SK-N-MC (cell line): ENCODE data around the gene TMEM214.
A peak's percentile ranks its signal among the peaks of the same experiment; 100 is the strongest.

Source experiments
- DNase-seq: peaks from one replicate; pipeline ENCODE4 v3.0.0-alpha.2; 2011; ENCODE audit warnings: low read depth, low spot score
- H3K27ac ChIP-seq: fragments of 200-600 bp; sonication (generic); 2 replicates; pipeline ENCODE4 v1.5.1; 2016; ENCODE audit warnings: mixed run types
- H3K36me3 ChIP-seq: fragments of 200-600 bp; sonication (generic); 2 replicates; pipeline ENCODE4 v1.6.1; 2017; ENCODE audit warnings: antibody characterized with exemption, low read length, mixed read lengths; ENCODE audit not compliant: insufficient read depth
- H3K4me3 ChIP-seq: fragments of 200-600 bp; sonication (generic); 2 replicates; pipeline ENCODE4 v1.5.1; 2016
- H3K9ac ChIP-seq: fragments of 200-600 bp; sonication (generic); 2 replicates; pipeline ENCODE4 v1.8.0; 2017; ENCODE audit warnings: mixed run types, mixed read lengths; ENCODE audit not compliant: insufficient read length
- H3K9me3 ChIP-seq: fragments of 200-600 bp; sonication (generic); 2 replicates; pipeline ENCODE4 v1.6.1; 2017; ENCODE audit warnings: low read depth, mild to moderate bottlenecking, antibody characterized with exemption, low read length, moderate library complexity, mixed read lengths
- EZH2 ChIP-seq: fragments of 200-600 bp; sonication (generic); IDR thresholded peaks from one replicate; pipeline ENCODE4 v1.6.1; 2017; ENCODE audit warnings: antibody characterized with exemption
- FOXP2 ChIP-seq: optimal IDR thresholded peaks from 2 replicates; pipeline ENCODE3; 2011; ENCODE audit warnings: mild to moderate bottlenecking, moderate library complexity; ENCODE audit not compliant: insufficient read depth; ENCODE audit errors: extremely low read length, control extremely low read depth
- POLR2AphosphoS5 ChIP-seq: IDR thresholded peaks from 2 replicates; pipeline ENCODE4 v1.6.1; 2012; ENCODE audit warnings: mild to moderate bottlenecking, low read depth, low read length, borderline replicate concordance

Gene TMEM214

DNA sequence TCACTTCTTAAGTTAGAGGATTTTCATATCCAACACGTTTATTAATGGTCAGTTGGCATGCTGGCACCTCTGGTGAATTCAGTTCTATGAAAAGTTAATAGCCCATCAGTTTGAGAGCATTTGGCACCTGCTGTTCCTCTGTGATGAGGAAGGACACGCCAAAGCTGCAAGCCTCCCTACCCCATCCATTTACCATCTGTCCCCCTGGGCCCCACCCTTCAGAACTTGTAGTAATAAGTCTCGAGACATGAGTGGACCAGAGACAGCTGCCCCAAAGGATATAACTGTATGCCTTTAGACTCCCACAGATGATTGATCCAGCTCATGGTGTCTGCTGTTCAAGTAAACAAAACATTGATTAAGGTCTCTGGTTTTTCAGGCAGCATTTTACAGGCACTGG lies 32.4 kb downstream of the TMEM214 start:
- H3K36me3 ChIP-seq, result peaks cover 27% of the 10 kb centered on the region
- DNase-seq, result no peak
- H3K9ac ChIP-seq, result no peak overlapping the region
- H3K27ac ChIP-seq, result no peak overlapping the region
- H3K4me3 ChIP-seq, result no peak overlapping the region
- no peaks in the 10 kb centered on the region for H3K9me3 ChIP-seq
- no peak for TF ChIP-seq POLR2AphosphoS5
- no peak for TF ChIP-seq FOXP2
- no peak for TF ChIP-seq EZH2

DNA sequence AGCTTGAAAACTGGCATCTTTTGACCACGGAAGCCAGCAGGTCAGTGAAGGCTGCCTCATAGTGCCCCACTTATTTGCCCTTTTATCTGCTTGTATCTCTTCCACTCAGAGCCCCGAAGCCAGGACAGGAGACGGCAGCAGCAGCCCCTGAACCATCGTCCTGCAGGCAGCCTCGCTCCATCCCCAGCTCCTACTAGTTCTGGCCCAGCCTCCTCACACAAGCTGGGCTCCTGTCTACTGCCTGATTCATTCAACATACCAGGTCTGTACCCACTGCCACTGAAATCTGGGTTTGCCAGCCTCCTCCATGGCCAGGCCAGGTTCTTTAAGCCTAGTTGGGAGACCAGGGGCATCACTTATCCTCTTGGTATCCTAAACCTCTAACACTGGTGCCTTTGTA lies 34.6 kb downstream of the TMEM214 start:
- H3K4me3 ChIP-seq, result no peak overlapping the region
- no peak overlapping the region for H3K9ac ChIP-seq
- no peak overlapping the region for H3K27ac ChIP-seq
- H3K36me3 ChIP-seq, result peaks cover 28% of the 10 kb centered on the region
- no peaks in the 10 kb centered on the region for H3K9me3 ChIP-seq
- no peak for DNase-seq
- TF ChIP-seq FOXP2 (no peak), POLR2AphosphoS5 (no peak), EZH2 (no peak)

DNA sequence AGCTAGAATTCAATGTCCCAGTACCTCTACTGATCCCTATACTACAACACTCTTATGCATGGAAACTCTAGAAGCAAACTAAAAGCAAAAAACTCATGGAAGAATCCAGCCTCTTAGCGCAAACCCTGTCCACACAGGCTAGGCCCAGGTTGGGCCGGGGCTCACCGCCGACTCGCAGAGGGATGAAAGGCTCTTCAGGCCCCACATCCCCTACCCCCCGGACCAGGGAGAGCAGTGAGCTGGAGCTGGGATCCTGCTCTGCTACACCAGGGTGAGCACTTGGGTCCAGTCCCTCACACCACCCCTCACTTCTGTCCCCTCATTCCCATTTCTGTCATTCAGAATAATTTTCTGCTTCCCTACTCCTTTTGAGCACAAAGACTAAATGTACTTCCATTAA lies 36.7 kb downstream of the TMEM214 start:
- no peak overlapping the region for H3K4me3 ChIP-seq
- no peak overlapping the region for H3K9ac ChIP-seq

GRCh38 chr2:27069961-27070618 lies 37.3 kb downstream of the TMEM214 start:
- DNase-seq, result no peak
- Histone ChIP-seq H3K36me3 (peaks cover 28% of the 10 kb centered on the region), H3K9ac (peak overlapping the region; percentile 96), H3K4me3 (peak overlapping the region; percentile 99), H3K27ac (no peak overlapping the region), H3K9me3 (no peaks in the 10 kb centered on the region; the same call in 1 of the 2 replicates)
- no peak for TF ChIP-seq EZH2
- TF ChIP-seq POLR2AphosphoS5, result no peak
- TF ChIP-seq FOXP2, result no peak

More for the DNA sequence above, 36.7 kb downstream of the TMEM214 start:
- Histone ChIP-seq H3K27ac (no peak overlapping the region), H3K36me3 (peaks cover 28% of the 10 kb centered on the region), H3K9me3 (no peaks in the 10 kb centered on the region; the same call in 1 of the 2 replicates)
- TF ChIP-seq EZH2, result no peak
- TF ChIP-seq POLR2AphosphoS5, result no peak
- TF ChIP-seq FOXP2, result no peak
- DNase-seq, result no peak

GRCh38 chr2:27070653-27071276 lies 38.0 kb downstream of the TMEM214 start:
- no peak for DNase-seq
- Histone ChIP-seq H3K9me3 (no peaks in the 10 kb centered on the region; the same call in 1 of the 2 replicates), H3K36me3 (peaks cover 28% of the 10 kb centered on the region), H3K9ac (peak overlapping the region; percentile 96), H3K27ac (peak overlapping the region; percentile 50; the same call in 1 of the 2 replicates), H3K4me3 (peak overlapping the region; percentile 99)
- TF ChIP-seq POLR2AphosphoS5 (no peak), FOXP2 (no peak), EZH2 (no peak)

- DNase-seq, result no peak
- TF ChIP-seq POLR2AphosphoS5 (peak; percentile 88), FOXP2 (no peak)
- Histone ChIP-seq H3K4me3 (peak within 1 kb of the TSS; percentile 99), H3K9ac (peak within 1 kb of the TSS; percentile 96), H3K9me3 (no peaks in the 10 kb centered on the region; the same call in 1 of the 2 replicates), H3K27ac (peak within 1 kb of the TSS; percentile 94), H3K36me3 (peaks cover 28% of the 10 kb centered on the region)
Observed at GRCh38 chr2:27071277-27071989, 38.7 kb downstream of the TMEM214 start, which contains the start of gene OST4. Gene OST4, minus strand, starts transcription at chr2:27071654.

GRCh38 chr2:27071990-27072830 lies 39.4 kb downstream of the TMEM214 start:
- Histone ChIP-seq H3K36me3 (peaks cover 28% of the 10 kb centered on the region), H3K9me3 (no peaks in the 10 kb centered on the region; the same call in 1 of the 2 replicates), H3K27ac (peak overlapping the region; percentile 94), H3K4me3 (peak overlapping the region; percentile 99), H3K9ac (peak overlapping the region; percentile 82)
- no peak for DNase-seq
- no peak for TF ChIP-seq EZH2
- no peak for TF ChIP-seq FOXP2
- TF ChIP-seq POLR2AphosphoS5, result no peak; the same call in 1 of the 2 replicates
